GM23248 (cell line): ENCODE data around the gene TTC39B. TPM values are rescaled to one million over a fixed set of nuclear protein-coding genes. Genes with fewer than 3 reads are reported as not detected.

ENCODE experiments used
- DNase-seq: peaks from one replicate; pipeline ENCODE4 v3.0.0-alpha.2; 2015
- H2AFZ ChIP-seq: fragments of 200-600 bp; sonication (generic); 2 replicates; pipeline ENCODE4 v1.6.1; 2016; ENCODE audit warnings: antibody characterized with exemption
- H3F3A ChIP-seq: fragments of 200-600 bp; sonication (generic); 2 replicates; pipeline ENCODE4 v1.6.1; 2016; ENCODE audit warnings: mild to moderate bottlenecking, antibody characterized with exemption, mixed run types; ENCODE audit not compliant: insufficient read depth
- H3K27ac ChIP-seq: fragments of 200-600 bp; sonication (generic); 2 replicates; pipeline ENCODE4 v1.5.1; 2016; ENCODE audit warnings: mild to moderate bottlenecking
- H3K27me3 ChIP-seq: fragments of 200-600 bp; sonication (generic); replicated peaks from 2 replicates; pipeline ENCODE4 v1.6.1; 2016; ENCODE audit warnings: mild to moderate bottlenecking; ENCODE audit not compliant: insufficient read depth
- H3K36me3 ChIP-seq: fragments of 200-600 bp; sonication (generic); 2 replicates; pipeline ENCODE4 v1.6.1; 2016; ENCODE audit warnings: low read depth, mild to moderate bottlenecking
- H3K4me1 ChIP-seq: fragments of 200-600 bp; sonication (generic); 2 replicates; pipeline ENCODE4 v1.6.1; 2016; ENCODE audit warnings: mild to moderate bottlenecking; ENCODE audit not compliant: insufficient read depth
- H3K4me2 ChIP-seq: fragments of 200-600 bp; sonication (generic); one replicate; pipeline ENCODE4 v1.6.1; 2016; ENCODE audit warnings: mild to moderate bottlenecking; ENCODE audit not compliant: unreplicated experiment
- H3K4me3 ChIP-seq: fragments of 200-600 bp; sonication (generic); 2 replicates; pipeline ENCODE4 v1.5.1; 2016; ENCODE audit warnings: mild to moderate bottlenecking
- H3K79me2 ChIP-seq: fragments of 200-600 bp; sonication (generic); 2 replicates; pipeline ENCODE4 v1.6.1; 2016; ENCODE audit warnings: mild to moderate bottlenecking; ENCODE audit not compliant: insufficient read depth
- H3K9ac ChIP-seq: fragments of 200-600 bp; sonication (generic); 2 replicates; pipeline ENCODE4 v1.6.1; 2016; ENCODE audit warnings: mild to moderate bottlenecking
- H3K9me2 ChIP-seq: fragments of 200-600 bp; sonication (generic); 2 replicates; pipeline ENCODE4 v1.6.1; 2016; ENCODE audit warnings: mixed run types, mild to moderate bottlenecking, moderate library complexity; ENCODE audit not compliant: insufficient read depth
- H3K9me3 ChIP-seq: fragments of 200-600 bp; sonication (generic); one replicate; pipeline ENCODE4 v1.6.1; 2017; ENCODE audit warnings: low read depth
- H4K20me1 ChIP-seq: fragments of 200-600 bp; sonication (generic); 2 replicates; pipeline ENCODE4 v1.6.0; 2016; ENCODE audit not compliant: insufficient read depth
- EZH2 ChIP-seq: fragments of 200-600 bp; sonication (generic); IDR thresholded peaks from 2 replicates; pipeline ENCODE4 v1.6.1; 2018; ENCODE audit warnings: antibody characterized with exemption, mild to moderate bottlenecking; ENCODE audit not compliant: insufficient read depth, poor library complexity, severe bottlenecking
- EZH2phosphoT487 ChIP-seq: fragments of 200-600 bp; sonication (generic); IDR thresholded peaks from 2 replicates; pipeline ENCODE4 v1.6.1; 2018; ENCODE audit warnings: antibody characterized with exemption, moderate library complexity, mild to moderate bottlenecking, low read depth; ENCODE audit not compliant: insufficient read depth
- WGBS, 2 experiments: methylation state at CpG; one replicate each; pipeline ENCODE4 v1.1.6; 2015 to 2017; ENCODE audit warnings: low lambda C conversion rate in 2 of 2, low coverage in 1 of 2; ENCODE audit errors: missing lambda C conversion rate in 2 of 2; 5-methylcytosine and 5-hydroxymethylcytosine counted together
- in situ Hi-C: fragments of 300-500 bp; cut with MboI; formaldehyde crosslinking; loops from 2 replicates; pipeline ENCODE4 v1.15.0; 2020
- polyA plus RNA-seq: library from polyadenylated mRNA; unstranded; fragments of >200 nt; fragmentation: Nextera tagmentation; extraction: Ambion mirVana; gene quantifications from 2 replicates; pipeline ENCODE4 v1.2.1, GENCODE V29; 2016
- total RNA-seq: library from RNA; depleted of rRNA; stranded (reverse); fragments of >200 nt; shearing (Covaris generic); gene quantifications from 2 replicates; pipeline ENCODE4 v1.2.3, GENCODE V29; 2014

TTC39B gene
- total and polyA plus RNA-seq, 2 experiments from 2014 or later = 6.3 to 10.9 TPM

- Histone ChIP-seq H3K27ac (no peak overlapping the region), H3K36me3 (peaks cover 20% of the 10 kb centered on the region; the same call in 1 of the 2 replicates), H2AFZ (no peak overlapping the region), H3K27me3 (no peaks in the 10 kb centered on the region), H3K4me2 (no peak overlapping the region), H3K9ac (no peak overlapping the region), H3K79me2 (no peaks in the 10 kb centered on the region), H4K20me1 (no peaks in the 10 kb centered on the region), H3K9me2 (no peaks in the 10 kb centered on the region), H3F3A (no peaks in the 10 kb centered on the region), H3K9me3 (no peaks in the 10 kb centered on the region), H3K4me1 (no peaks in the 10 kb centered on the region), H3K4me3 (no peak overlapping the region)
- 38 to 43% methylated on average over 2 of the region's 2 CpGs for WGBS, 2 experiments
- no peak for DNase-seq
- TF ChIP-seq EZH2 (no peak), EZH2phosphoT487 (no peak)
- in situ Hi-C loops = no loop called here
Observed at GRCh38 chr9:15182101-15182551, 124.9 kb downstream of the TTC39B start.

GRCh38 chr9:15180124-15180523 lies 126.9 kb downstream of the TTC39B start:
- Histone ChIP-seq H4K20me1 (no peaks in the 10 kb centered on the region), H3K4me2 (no peak overlapping the region), H3K36me3 (peaks cover 11% of the 10 kb centered on the region; the same call in 1 of the 2 replicates), H3K27me3 (no peaks in the 10 kb centered on the region), H3K9me2 (no peaks in the 10 kb centered on the region), H3K4me3 (no peak overlapping the region), H3K9ac (no peak overlapping the region), H3K4me1 (no peaks in the 10 kb centered on the region), H3K79me2 (no peaks in the 10 kb centered on the region), H3K9me3 (no peaks in the 10 kb centered on the region), H2AFZ (no peak overlapping the region), H3K27ac (no peak overlapping the region), H3F3A (no peaks in the 10 kb centered on the region)
- WGBS, 2 experiments = 96 to 98% methylated on average over 1 of the region's 1 CpG
- in situ Hi-C loops = no loop called here
- no peak for DNase-seq
- TF ChIP-seq EZH2 = no peak

GRCh38 chr9:15178631-15179030 lies 128.4 kb downstream of the TTC39B start:
- no peaks in the 10 kb centered on the region for H3K9me2 ChIP-seq
- H3K27me3 ChIP-seq = no peaks in the 10 kb centered on the region
- H3K4me2 ChIP-seq = no peak overlapping the region
- 70 to 74% methylated on average over 3 of the region's 3 CpGs for WGBS, 2 experiments
- no peak overlapping the region for H2AFZ ChIP-seq
- H4K20me1 ChIP-seq = no peaks in the 10 kb centered on the region
- TF ChIP-seq EZH2 (no peak), EZH2phosphoT487 (no peak)
- H3K36me3 ChIP-seq = peaks cover 15% of the 10 kb centered on the region; the same call in 1 of the 2 replicates
- no peak overlapping the region for H3K27ac ChIP-seq
- in situ Hi-C loops = no loop called here
- no peaks in the 10 kb centered on the region for H3K79me2 ChIP-seq
- no peaks in the 10 kb centered on the region for H3K4me1 ChIP-seq
- H3F3A ChIP-seq = no peaks in the 10 kb centered on the region
- no peak overlapping the region for H3K4me3 ChIP-seq
- H3K9ac ChIP-seq = no peak overlapping the region
- DNase-seq = no peak
- no peaks in the 10 kb centered on the region for H3K9me3 ChIP-seq

GRCh38 chr9:15176836-15177235 lies 130.2 kb downstream of the TTC39B start:
- in situ Hi-C loops = no loop called here
- TF ChIP-seq EZH2 (no peak), EZH2phosphoT487 (no peak)
- no peak for DNase-seq
- Histone ChIP-seq H3K4me1 (no peaks in the 10 kb centered on the region), H3K9me3 (no peaks in the 10 kb centered on the region), H3F3A (no peaks in the 10 kb centered on the region), H3K79me2 (no peaks in the 10 kb centered on the region), H3K36me3 (0 out of 2 replicates have a peak, but pooled peaks cover 10% of the 10 kb centered on the region), H4K20me1 (no peaks in the 10 kb centered on the region), H3K27ac (no peak overlapping the region), H3K27me3 (no peaks in the 10 kb centered on the region), H2AFZ (no peak overlapping the region), H3K9ac (no peak overlapping the region), H3K4me2 (no peak overlapping the region), H3K9me2 (no peaks in the 10 kb centered on the region), H3K4me3 (no peak overlapping the region)
- 3 to 7% methylated on average over 1 of the region's 1 CpG for WGBS, 2 experiments

- Histone ChIP-seq H4K20me1 (no peaks in the 10 kb centered on the region), H3K9ac (no peak overlapping the region), H3K9me3 (no peaks in the 10 kb centered on the region), H3K4me3 (no peak overlapping the region), H3K79me2 (no peaks in the 10 kb centered on the region), H3K9me2 (no peaks in the 10 kb centered on the region), H3F3A (no peaks in the 10 kb centered on the region), H3K4me2 (no peak overlapping the region), H3K36me3 (no peaks in the 10 kb centered on the region), H3K4me1 (no peaks in the 10 kb centered on the region), H3K27ac (no peak overlapping the region), H3K27me3 (no peaks in the 10 kb centered on the region), H2AFZ (no peak overlapping the region)
- no peak for DNase-seq
- in situ Hi-C loops = no loop called here
- TF ChIP-seq EZH2phosphoT487 (no peak), EZH2 (no peak)
Observed at GRCh38 chr9:15163931-15164330, 143.1 kb downstream of the TTC39B start.
